Keratinocyte (primary cell): ENCODE data around the gene EEA1.

ENCODE experiments used
- CTCF ChIP-seq, 3 experiments: IDR thresholded peaks in 1 of 3; conservative IDR thresholded peaks in 1 of 3; optimal IDR thresholded peaks in 1 of 3; 2 replicates in 2 of 3; 3 replicates in 1 of 3; pipeline versions ENCODE3 to v1.5.1; 2011; ENCODE audit warnings: low read length in 3 of 3, mild to moderate bottlenecking in 3 of 3, moderate library complexity in 2 of 3, control low read depth in 1 of 3, inconsistent platforms in 1 of 3; ENCODE audit not compliant: insufficient read depth in 2 of 3; ENCODE audit errors: extremely low read depth in 1 of 3
- EZH2 ChIP-seq: IDR thresholded peaks from one replicate; pipeline ENCODE4 v1.6.1; 2012; ENCODE audit warnings: inconsistent platforms, mild to moderate bottlenecking, low read length, moderate library complexity

- no peak for TF ChIP-seq CTCF (optimal IDR thresholded peaks at IDR 0.05 in 1 of 3, IDR thresholded peaks at IDR 0.05 in 1 of 3, conservative IDR thresholded peaks at IDR 0.05 in 1 of 3; ENCODE audit: extremely low read depth in 1 of 3, insufficient read depth in 2 of 3, low read length in 3 of 3)
- no peak for TF ChIP-seq EZH2
Measured at GRCh38 chr12:92911339-92911738, 17.8 kb downstream of the EEA1 start.
